GM12864 (cell line): Measurements from ENCODE around the gene EML1.

Experiments
- DNase-seq: peaks from one replicate; pipeline ENCODE4 v3.0.0-alpha.2; 2011; ENCODE audit warnings: low read depth
- H3K4me3 ChIP-seq: 2 replicates; pipeline ENCODE4 v1.5.1; 2011; ENCODE audit warnings: mild to moderate bottlenecking, low read depth, low read length, control low read depth
- CTCF ChIP-seq: IDR thresholded peaks from 2 replicates; pipeline ENCODE4 v1.5.1; 2011; ENCODE audit warnings: low read depth, mild to moderate bottlenecking, moderate library complexity, low read length, control low read depth, inconsistent platforms; ENCODE audit errors: missing control alignments

EML1 gene

GRCh38 chr14:99793213-99794150 is at the start of gene EML1:
TSS of gene EML1 (plus strand) at chr14:99793413. CDS start at chr14:99793477, 64 bp downstream.
- TF ChIP-seq CTCF: peak; percentile 3
- peak within 1 kb of the TSS; percentile 36 for H3K4me3 ChIP-seq
- DNase-seq: no peak

GRCh38 chr14:99744199-99744872 is 48.9 kb upstream of the EML1 start:
- no peak for DNase-seq
- H3K4me3 ChIP-seq: no peak overlapping the region
- no peak for TF ChIP-seq CTCF

- no peak for DNase-seq
- TF ChIP-seq CTCF: no peak
- H3K4me3 ChIP-seq: no peak overlapping the region
Measured at GRCh38 chr14:99744873-99745224, 48.4 kb upstream of the EML1 start.

GRCh38 chr14:99745307-99745951 is 47.8 kb upstream of the EML1 start:
- H3K4me3 ChIP-seq: no peak overlapping the region
- DNase-seq: no peak
- no peak for TF ChIP-seq CTCF

GRCh38 chr14:99747167-99747566 is 46.0 kb upstream of the EML1 start:
- H3K4me3 ChIP-seq: no peak overlapping the region
- DNase-seq: no peak
- TF ChIP-seq CTCF: no peak

GRCh38 chr14:99747582-99748330 is 45.5 kb upstream of the EML1 start:
- H3K4me3 ChIP-seq: no peak overlapping the region
- no peak for TF ChIP-seq CTCF

More at GRCh38 chr14:99747582-99748330, 45.5 kb upstream of the EML1 start:
- no peak for DNase-seq
